ENCODE measurements around the gene SLC25A5.

- no peak for TF ChIP-seq CTCF (IDR thresholded peaks at IDR 0.05)
- no peak for TF ChIP-seq POLR2A (IDR thresholded peaks at IDR 0.05)
These were observed 24.2 kb downstream of the SLC25A5 start for GRCh38 chrX:119492463-119492862.
